HCT116 (cell line): ENCODE data around the gene ABCC1. TPM values are rescaled to one million over a fixed set of nuclear protein-coding genes. Genes with fewer than 3 reads are reported as not detected.

ENCODE experiments used
- ATAC-seq: fragments of 200-7000 bp; cut with Tn5 transposase; 2 replicates; pipeline ENCODE4 v1.9.1; 2020; ENCODE audit warnings: mild to moderate bottlenecking, moderate library complexity
- BruUV-seq: library from RNA; stranded (reverse); fragments of 400-500 nt; replicated peaks from 2 replicates; lab custom pipeline; 2021; lab: Mats Ljungman, UMichigan
- CTCF ChIA-PET: fragments of 300-600 bp; sonication (Branson Sonifier 250); formaldehyde crosslinking; loops from one replicate; lab custom pipeline; 2021; ENCODE audit warnings: antibody characterized with exemption; lab: Charles Lee
- POLR2A ChIA-PET: fragments of 300-600, 350-600 bp; sonication (Branson Sonifier 250); formaldehyde crosslinking; loops from one replicate; lab custom pipeline; 2021; ENCODE audit warnings: antibody characterized with exemption; lab: Charles Lee
- RAD21 ChIA-PET, 2 experiments: fragments of 300-600 bp; sonication (Branson Sonifier 250); formaldehyde crosslinking; loops; one replicate each; lab custom pipeline; 2023; ENCODE audit warnings: low total read pairs in 2 of 2; ENCODE audit not compliant: uncharacterized antibody in 2 of 2, unreplicated experiment in 2 of 2, low non-redundant PET in 1 of 2; lab: Charles Lee
- DNase-seq: peaks from one replicate; pipeline ENCODE4 v3.0.0-alpha.2; 2010; ENCODE audit warnings: low read depth, low spot score
- H2AFZ ChIP-seq: fragments of 200-600 bp; shearing (Covaris generic), sonication (generic); 2 replicates; pipeline ENCODE4 v1.6.1; 2017; ENCODE audit warnings: low read depth, mixed run types, mixed read lengths, antibody characterized with exemption, low read length; ENCODE audit not compliant: poor library complexity, severe bottlenecking
- H3K27ac ChIP-seq: 2 replicates; pipeline ENCODE4 v1.5.1; 2012; ENCODE audit warnings: low read depth, low read length
- H3K27me3 ChIP-seq: fragments of 200-600 bp; sonication (generic); 2 replicates; pipeline ENCODE4 v1.6.1; 2016; ENCODE audit warnings: mixed run types, low read length, mixed read lengths; ENCODE audit not compliant: insufficient read depth
- H3K36me3 ChIP-seq, 2 experiments: fragments of 200-500 bp in 1 of 2; fragments of 200-600 bp in 1 of 2; sonication (Bioruptor generic) in 1 of 2; sonication (generic) in 1 of 2; 2 replicates each; pipeline versions ENCODE4 v1.5.1 to v1.6.1; 2014 to 2016; ENCODE audit warnings: low read length in 2 of 2, inconsistent platforms in 1 of 2, mixed read lengths in 1 of 2, mixed run types in 1 of 2; ENCODE audit not compliant: insufficient read depth in 2 of 2, control insufficient read depth in 1 of 2
- H3K4me1 ChIP-seq, 2 experiments: fragments of 200-600 bp in 1 of 2; sonication (generic) in 1 of 2; 2 replicates each; pipeline versions ENCODE4 v1.5.1 to v1.6.1; 2012 to 2017; ENCODE audit warnings: low read length in 2 of 2, inconsistent platforms in 1 of 2, mild to moderate bottlenecking in 1 of 2, mixed read lengths in 1 of 2, mixed run types in 1 of 2, moderate library complexity in 1 of 2; ENCODE audit not compliant: insufficient read depth in 2 of 2, control insufficient read depth in 1 of 2
- H3K4me2 ChIP-seq: fragments of 200-600 bp; sonication (generic); 2 replicates; pipeline ENCODE4 v1.6.1; 2017; ENCODE audit warnings: mixed run types, low read length, mixed read lengths
- H3K4me3 ChIP-seq, 2 experiments: fragments of 200-600 bp in 1 of 2; sonication (generic) in 1 of 2; replicated peaks in 1 of 2; 2 replicates each; pipeline ENCODE4 v1.5.1; 2011 to 2016; ENCODE audit warnings: low read length in 2 of 2, control low read depth in 1 of 2, low read depth in 1 of 2, mild to moderate bottlenecking in 1 of 2, mixed read lengths in 1 of 2, mixed run types in 1 of 2
- H3K79me2 ChIP-seq: fragments of 200-600 bp; sonication (generic); 2 replicates; pipeline ENCODE4 v1.6.1; 2017; ENCODE audit warnings: mild to moderate bottlenecking, mixed run types, low read length, moderate library complexity, mixed read lengths; ENCODE audit not compliant: insufficient read depth
- H3K9ac ChIP-seq: fragments of 200-600 bp; sonication (generic); 2 replicates; pipeline ENCODE4 v1.6.1; 2016; ENCODE audit warnings: low read length, mixed read lengths
- H3K9me2 ChIP-seq: fragments of 200-600 bp; sonication (generic), shearing (Covaris generic); 2 replicates; pipeline ENCODE4 v1.6.1; 2017; ENCODE audit warnings: mixed run types, mild to moderate bottlenecking, moderate library complexity; ENCODE audit not compliant: insufficient read depth
- H3K9me3 ChIP-seq, 2 experiments: fragments of 200-500 bp in 1 of 2; fragments of 200-600 bp in 1 of 2; sonication (Bioruptor generic) in 1 of 2; sonication (generic) in 1 of 2; 2 replicates each; pipeline ENCODE4 v1.6.1; 2014 to 2017; ENCODE audit warnings: low read length in 2 of 2, mixed read lengths in 2 of 2, inconsistent platforms in 1 of 2, low read depth in 1 of 2, mild to moderate bottlenecking in 1 of 2, mixed run types in 1 of 2, moderate library complexity in 1 of 2; ENCODE audit not compliant: control insufficient read depth in 1 of 2, insufficient read depth in 1 of 2
- H4K20me1 ChIP-seq: fragments of 200-600 bp; sonication (generic), shearing (Covaris generic); 2 replicates; pipeline ENCODE4 v1.6.1; 2017; ENCODE audit warnings: mixed run types, mild to moderate bottlenecking, moderate library complexity; ENCODE audit not compliant: insufficient read depth
- EZH2 ChIP-seq: fragments of 200-600 bp; sonication (generic); IDR thresholded peaks from 2 replicates; pipeline ENCODE4 v1.6.1; 2017; ENCODE audit warnings: antibody characterized with exemption, mixed run types
- EZH2phosphoT487 ChIP-seq: fragments of 200-600 bp; IDR thresholded peaks from 2 replicates; pipeline ENCODE4 v1.6.1; 2018; ENCODE audit warnings: antibody characterized with exemption, borderline replicate concordance
- FOSL1 ChIP-seq: IDR thresholded peaks from 2 replicates; pipeline ENCODE4 v1.6.1; 2012; ENCODE audit warnings: low read depth
- JUND ChIP-seq: IDR thresholded peaks from 2 replicates; pipeline ENCODE4 v1.6.1; 2012
- MAX ChIP-seq: IDR thresholded peaks from 2 replicates; pipeline ENCODE4 v1.6.1; 2012
- SRF ChIP-seq: IDR thresholded peaks from 2 replicates; pipeline ENCODE4 v1.6.1; 2012; ENCODE audit warnings: low read depth
- TCF7L2 ChIP-seq: IDR thresholded peaks from 2 replicates; pipeline ENCODE4 v1.7.0; 2011; ENCODE audit warnings: borderline replicate concordance, inconsistent platforms; ENCODE audit not compliant: insufficient read depth, insufficient read length; ENCODE audit errors: extremely low read depth
- intact Hi-C: fragments of 100-400 bp; cut with micrococcal nuclease; formaldehyde crosslinking; loops from 2 replicates; pipeline ENCODE4 v1.10.0; 2022
- total RNA-seq: library from RNA; stranded (reverse); gene quantifications from one replicate; pipeline ENCODE4 v1.2.1, GENCODE V29; 2021; ENCODE audit not compliant: unreplicated experiment
- TF ChIP-seq, protein P1 (sequence below): IDR thresholded peaks from 2 replicates; pipeline ENCODE4 v1.6.1; 2012; ENCODE audit warnings: low read depth
- TF ChIP-seq, protein P2 (sequence below): IDR thresholded peaks from 2 replicates; pipeline ENCODE4 v1.6.1; 2012

Gene ABCC1
- total RNA-seq, 1 experiment from 2014 or later, result 61.9 TPM

DNA sequence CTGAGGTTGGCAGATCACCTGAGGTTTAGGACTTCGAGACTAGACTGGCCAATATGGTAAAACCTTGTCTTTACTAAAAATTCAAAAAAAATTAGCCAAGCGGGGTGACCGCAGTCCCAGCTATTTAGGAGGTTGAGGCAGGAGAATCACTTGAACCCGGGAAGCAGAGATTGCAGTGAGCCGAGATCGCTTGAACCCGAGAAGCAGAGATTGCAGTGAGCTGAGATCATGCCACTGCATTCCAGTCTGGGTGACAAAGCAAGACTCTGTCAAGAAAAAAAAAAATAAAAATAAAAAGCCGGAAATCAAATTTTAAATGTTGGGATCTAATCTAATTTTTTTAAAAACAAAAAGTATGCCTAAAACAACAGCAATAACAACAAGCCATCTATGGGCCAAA is 56.3 kb downstream of the ABCC1 start:
- CTCF ChIA-PET, result no interaction called here
- no peaks in the 10 kb centered on the region for H3K9me2 ChIP-seq
- H3K36me3 ChIP-seq, result peaks cover 4 to 14% of the 10 kb centered on the region in 2 experiments; a peak in 3 of 4 replicates
- ATAC-seq (no peak), DNase-seq (no peak)
- peaks cover 73% of the 10 kb centered on the region for H3K79me2 ChIP-seq
- no peak overlapping the region for H3K4me2 ChIP-seq
- RAD21 ChIA-PET, result no interaction called here
- TF ChIP-seq MAX (no peak), JUND (no peak)
- TF ChIP-seq, protein P1, sequence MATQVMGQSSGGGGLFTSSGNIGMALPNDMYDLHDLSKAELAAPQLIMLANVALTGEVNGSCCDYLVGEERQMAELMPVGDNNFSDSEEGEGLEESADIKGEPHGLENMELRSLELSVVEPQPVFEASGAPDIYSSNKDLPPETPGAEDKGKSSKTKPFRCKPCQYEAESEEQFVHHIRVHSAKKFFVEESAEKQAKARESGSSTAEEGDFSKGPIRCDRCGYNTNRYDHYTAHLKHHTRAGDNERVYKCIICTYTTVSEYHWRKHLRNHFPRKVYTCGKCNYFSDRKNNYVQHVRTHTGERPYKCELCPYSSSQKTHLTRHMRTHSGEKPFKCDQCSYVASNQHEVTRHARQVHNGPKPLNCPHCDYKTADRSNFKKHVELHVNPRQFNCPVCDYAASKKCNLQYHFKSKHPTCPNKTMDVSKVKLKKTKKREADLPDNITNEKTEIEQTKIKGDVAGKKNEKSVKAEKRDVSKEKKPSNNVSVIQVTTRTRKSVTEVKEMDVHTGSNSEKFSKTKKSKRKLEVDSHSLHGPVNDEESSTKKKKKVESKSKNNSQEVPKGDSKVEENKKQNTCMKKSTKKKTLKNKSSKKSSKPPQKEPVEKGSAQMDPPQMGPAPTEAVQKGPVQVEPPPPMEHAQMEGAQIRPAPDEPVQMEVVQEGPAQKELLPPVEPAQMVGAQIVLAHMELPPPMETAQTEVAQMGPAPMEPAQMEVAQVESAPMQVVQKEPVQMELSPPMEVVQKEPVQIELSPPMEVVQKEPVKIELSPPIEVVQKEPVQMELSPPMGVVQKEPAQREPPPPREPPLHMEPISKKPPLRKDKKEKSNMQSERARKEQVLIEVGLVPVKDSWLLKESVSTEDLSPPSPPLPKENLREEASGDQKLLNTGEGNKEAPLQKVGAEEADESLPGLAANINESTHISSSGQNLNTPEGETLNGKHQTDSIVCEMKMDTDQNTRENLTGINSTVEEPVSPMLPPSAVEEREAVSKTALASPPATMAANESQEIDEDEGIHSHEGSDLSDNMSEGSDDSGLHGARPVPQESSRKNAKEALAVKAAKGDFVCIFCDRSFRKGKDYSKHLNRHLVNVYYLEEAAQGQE, result no peak
- no peak overlapping the region for H3K9ac ChIP-seq
- H3K9me3 ChIP-seq, result no peaks in the 10 kb centered on the region
- H3K4me3 ChIP-seq, result no peak overlapping the region
- peaks cover 7 to 19% of the 10 kb centered on the region in 2 experiments for H3K4me1 ChIP-seq
- intact Hi-C loops, result no loop called here
- H2AFZ ChIP-seq, result no peak overlapping the region
- no peak overlapping the region for H3K27ac ChIP-seq
- no peaks in the 10 kb centered on the region for H3K27me3 ChIP-seq
- no TSS peak for BruUV-seq
- H4K20me1 ChIP-seq, result no peaks in the 10 kb centered on the region
- POLR2A ChIA-PET, result no interaction called here

DNA sequence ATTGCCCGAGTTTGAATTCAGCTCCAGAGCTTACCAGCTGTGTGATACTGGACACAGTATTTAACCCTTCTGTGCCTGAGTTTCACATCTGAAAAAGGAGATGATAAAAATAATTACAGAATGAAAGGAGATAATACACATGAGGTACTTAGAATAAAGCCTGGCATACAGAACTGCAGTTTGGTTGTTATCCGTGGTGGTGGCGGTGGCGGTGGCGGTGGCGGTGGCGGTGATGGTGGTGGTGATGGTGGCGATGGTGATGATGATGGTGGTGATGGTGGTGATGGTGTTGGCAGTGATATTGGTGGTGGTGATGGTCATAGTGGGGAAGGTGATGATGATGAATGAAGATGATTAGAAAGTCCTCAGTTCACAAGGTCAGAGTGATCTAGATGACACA is 57.2 kb downstream of the ABCC1 start:
- Histone ChIP-seq H3K9ac (no peak overlapping the region), H3K27ac (no peak overlapping the region), H3K4me2 (no peak overlapping the region), H3K36me3 (peaks cover 4 to 15% of the 10 kb centered on the region in 2 experiments; a peak in 3 of 4 replicates), H3K4me3 (no peak overlapping the region), H3K9me2 (no peaks in the 10 kb centered on the region), H2AFZ (no peak overlapping the region), H4K20me1 (no peaks in the 10 kb centered on the region), H3K27me3 (no peaks in the 10 kb centered on the region), H3K79me2 (peaks cover 65% of the 10 kb centered on the region), H3K4me1 (peaks cover 7 to 19% of the 10 kb centered on the region in 2 experiments), H3K9me3 (no peaks in the 10 kb centered on the region)
- no peak for DNase-seq
- no peak for ATAC-seq
- TF ChIP-seq, protein P2, sequence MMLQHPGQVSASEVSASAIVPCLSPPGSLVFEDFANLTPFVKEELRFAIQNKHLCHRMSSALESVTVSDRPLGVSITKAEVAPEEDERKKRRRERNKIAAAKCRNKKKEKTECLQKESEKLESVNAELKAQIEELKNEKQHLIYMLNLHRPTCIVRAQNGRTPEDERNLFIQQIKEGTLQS, result no peak
- TF ChIP-seq EZH2, result no peak
- TF ChIP-seq SRF, result no peak
- no peak for TF ChIP-seq FOSL1
- no peak for TF ChIP-seq EZH2phosphoT487
- TF ChIP-seq TCF7L2, result no peak
- ChIA-PET CTCF (no interaction called here), RAD21 (no interaction called here), POLR2A (no interaction called here)
- intact Hi-C loops, result no loop called here
- no TSS peak for BruUV-seq
